Hepatocyte (in vitro differentiated cells): ENCODE measurements around the gene TROAP. TPM values are rescaled to one million over a fixed set of nuclear protein-coding genes. Genes with fewer than 3 reads are reported as not detected.

Experiments
- DNase-seq: peaks from one replicate; pipeline ENCODE4 v3.0.0-alpha.2; 2016; ENCODE audit warnings: low spot score
- H2AFZ ChIP-seq: fragments of 200-600 bp; sonication (generic); 2 replicates; pipeline ENCODE4 v1.6.0; 2016; ENCODE audit warnings: antibody characterized with exemption, mild to moderate bottlenecking
- H3K27ac ChIP-seq: fragments of 200-600 bp; sonication (generic); 2 replicates; pipeline ENCODE4 v1.5.1; 2016; ENCODE audit warnings: mild to moderate bottlenecking
- H3K27me3 ChIP-seq: fragments of 200-600 bp; sonication (generic); 2 replicates; pipeline ENCODE4 v1.6.1; 2016
- H3K36me3 ChIP-seq: fragments of 200-600 bp; sonication (generic); replicated peaks from 2 replicates; pipeline ENCODE4 v1.5.1; 2016; ENCODE audit warnings: low read depth; ENCODE audit not compliant: insufficient read depth
- H3K4me1 ChIP-seq: fragments of 200-600 bp; sonication (generic); 2 replicates; pipeline ENCODE4 v1.5.1; 2016; ENCODE audit warnings: mild to moderate bottlenecking, moderate library complexity; ENCODE audit not compliant: insufficient read depth
- H3K4me2 ChIP-seq: fragments of 200-600 bp; sonication (generic); 2 replicates; pipeline ENCODE4 v1.6.0; 2016
- H3K4me3 ChIP-seq: fragments of 200-600 bp; sonication (generic); 2 replicates; pipeline ENCODE4 v1.5.1; 2016; ENCODE audit warnings: mild to moderate bottlenecking
- H3K79me2 ChIP-seq: fragments of 200-600 bp; sonication (generic); 2 replicates; pipeline ENCODE4 v1.6.0; 2017; ENCODE audit warnings: mild to moderate bottlenecking
- H3K9me2 ChIP-seq: fragments of 200-600 bp; sonication (generic); replicated peaks from 2 replicates; pipeline ENCODE4 v1.6.0; 2017; ENCODE audit warnings: mild to moderate bottlenecking; ENCODE audit not compliant: insufficient read depth
- H3K9me3 ChIP-seq: fragments of 200-600 bp; sonication (generic); 2 replicates; pipeline ENCODE4 v1.5.1; 2016; ENCODE audit warnings: low read depth, mild to moderate bottlenecking
- H4K20me1 ChIP-seq: fragments of 200-600 bp; sonication (generic); 2 replicates; pipeline ENCODE4 v1.6.0; 2016; ENCODE audit warnings: mild to moderate bottlenecking; ENCODE audit not compliant: insufficient read depth, poor library complexity, severe bottlenecking
- CTCF ChIP-seq: fragments of 200-600 bp; sonication (generic); IDR thresholded peaks from 2 replicates; pipeline ENCODE4 v1.5.1; 2016; ENCODE audit warnings: antibody characterized with exemption, mild to moderate bottlenecking; ENCODE audit not compliant: poor library complexity
- EZH2 ChIP-seq: fragments of 200-600 bp; sonication (generic); IDR thresholded peaks from 2 replicates; pipeline ENCODE4 v1.6.1; 2016; ENCODE audit warnings: antibody characterized with exemption, mild to moderate bottlenecking, borderline replicate concordance
- EZH2phosphoT487 ChIP-seq: fragments of 200-600 bp; sonication (generic); IDR thresholded peaks from one replicate; pipeline ENCODE4 v1.6.1; 2018; ENCODE audit warnings: antibody characterized with exemption, mild to moderate bottlenecking, low read depth, moderate library complexity; ENCODE audit not compliant: unreplicated experiment, severe bottlenecking
- WGBS: methylation state at CpG from one replicate; pipeline ENCODE4 v1.1.6; 2016; ENCODE audit warnings: low lambda C conversion rate; ENCODE audit errors: missing lambda C conversion rate; 5-methylcytosine and 5-hydroxymethylcytosine counted together
- polyA plus RNA-seq: library from polyadenylated mRNA; unstranded; fragments of >200 nt; fragmentation: Nextera tagmentation; extraction: Ambion mirVana; gene quantifications from 2 replicates; pipeline ENCODE4 v1.2.1, GENCODE V29; 2016
- total RNA-seq: library from RNA; depleted of rRNA; stranded (reverse); fragments of >200 nt; gene quantifications from 2 replicates; pipeline ENCODE4 v1.2.3, GENCODE V29; 2014

TROAP gene
- total and polyA plus RNA-seq, 2 experiments from 2014 or later, result 3.4 to 8.0 TPM

- H3K79me2 ChIP-seq, result peaks cover 11% of the 10 kb centered on the region
- H3K4me2 ChIP-seq, result peak overlapping the region; percentile 99
- H3K9me3 ChIP-seq, result no peaks in the 10 kb centered on the region
- under 1% methylated on average over 47 of the region's 70 CpGs for WGBS
- no peak overlapping the region for H3K27ac ChIP-seq
- no peaks in the 10 kb centered on the region for H3K36me3 ChIP-seq
- no peaks in the 10 kb centered on the region for H3K9me2 ChIP-seq
- H3K4me3 ChIP-seq, result peak overlapping the region; percentile 36
- H4K20me1 ChIP-seq, result no peaks in the 10 kb centered on the region
- TF ChIP-seq EZH2 (peak; percentile 51), EZH2phosphoT487 (peak; percentile 79), CTCF (no peak)
- H3K27me3 ChIP-seq, result peaks cover 69% of the 10 kb centered on the region
- H3K4me1 ChIP-seq, result peaks cover 53% of the 10 kb centered on the region
- H2AFZ ChIP-seq, result peak overlapping the region; percentile 78
- peak; percentile 70 for DNase-seq
These were observed 22.2 kb downstream of the TROAP start for GRCh38 chr12:49345051-49345824.

GRCh38 chr12:49345825-49346658 is 23.0 kb downstream of the TROAP start:
- Histone ChIP-seq H4K20me1 (no peaks in the 10 kb centered on the region), H3K4me3 (peak overlapping the region; percentile 36), H3K9me2 (no peaks in the 10 kb centered on the region), H3K4me1 (peaks cover 53% of the 10 kb centered on the region), H3K27me3 (peaks cover 61% of the 10 kb centered on the region), H3K4me2 (peak overlapping the region; percentile 99), H3K79me2 (peaks cover 11% of the 10 kb centered on the region), H2AFZ (peak overlapping the region; percentile 78), H3K27ac (no peak overlapping the region), H3K9me3 (no peaks in the 10 kb centered on the region), H3K36me3 (no peaks in the 10 kb centered on the region)
- 2% methylated on average over 28 of the region's 61 CpGs for WGBS
- DNase-seq, result peak; percentile 23
- no peak for TF ChIP-seq CTCF
- peak; percentile 88 for TF ChIP-seq EZH2
- peak; percentile 78 for TF ChIP-seq EZH2phosphoT487

GRCh38 chr12:49346659-49347310 is 23.7 kb downstream of the TROAP start, which contains the start of gene DNAJC22:
DNAJC22 (plus strand) TSS chr12:49346888; CDS start chr12:49348873, 1,985 bp downstream.
- Histone ChIP-seq H3K27me3 (peaks cover 54% of the 10 kb centered on the region), H4K20me1 (no peaks in the 10 kb centered on the region), H3K36me3 (no peaks in the 10 kb centered on the region), H3K4me1 (peaks cover 53% of the 10 kb centered on the region), H3K27ac (no peak within 1 kb of the TSS), H2AFZ (peak within 1 kb of the TSS; percentile 78), H3K79me2 (peaks cover 11% of the 10 kb centered on the region), H3K4me2 (peak within 1 kb of the TSS; percentile 99), H3K4me3 (peak within 1 kb of the TSS; percentile 36), H3K9me2 (no peaks in the 10 kb centered on the region), H3K9me3 (no peaks in the 10 kb centered on the region)
- 3% methylated on average over 35 of the region's 47 CpGs for WGBS
- peak; percentile 73 for DNase-seq
- TF ChIP-seq EZH2 (peak; percentile 80), CTCF (no peak), EZH2phosphoT487 (no peak)
